Measurements from ENCODE around the gene SBK3.
"Not testable (repeated sequence)": the region's sequence is repeated elsewhere in the genome, so short reads cannot be mapped to it uniquely, and the experiment has no call there.

The SBK3 gene

DNA sequence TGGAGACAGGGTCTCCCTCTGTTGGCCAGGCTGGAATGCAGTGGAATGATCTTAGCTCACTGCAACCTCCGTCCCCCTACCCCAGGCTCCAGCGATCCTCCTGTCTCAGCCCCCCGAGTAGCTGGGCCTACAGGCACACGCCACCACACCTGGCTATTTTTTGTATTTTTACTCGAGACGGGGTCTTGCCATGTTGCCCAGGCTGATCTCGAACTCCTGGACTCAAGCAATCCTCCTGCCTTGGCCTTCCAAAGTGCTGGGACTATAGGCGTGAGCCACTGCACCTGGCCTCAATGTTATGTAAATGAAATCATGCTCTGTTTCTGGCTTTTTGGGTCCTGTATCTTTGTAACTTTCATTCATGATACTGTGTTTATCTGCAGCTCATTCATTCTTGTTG is 43.4 kb upstream of the SBK3 start:
- TF ChIP-seq TOX (CRISPR knock-in tag; IDR thresholded peaks at IDR 0.05; ENCODE audit: borderline replicate concordance) (no peak), CSDC2 (CRISPR knock-in tag; IDR thresholded peaks at IDR 0.05) (no peak)
- TF ChIP-seq, protein P1, sequence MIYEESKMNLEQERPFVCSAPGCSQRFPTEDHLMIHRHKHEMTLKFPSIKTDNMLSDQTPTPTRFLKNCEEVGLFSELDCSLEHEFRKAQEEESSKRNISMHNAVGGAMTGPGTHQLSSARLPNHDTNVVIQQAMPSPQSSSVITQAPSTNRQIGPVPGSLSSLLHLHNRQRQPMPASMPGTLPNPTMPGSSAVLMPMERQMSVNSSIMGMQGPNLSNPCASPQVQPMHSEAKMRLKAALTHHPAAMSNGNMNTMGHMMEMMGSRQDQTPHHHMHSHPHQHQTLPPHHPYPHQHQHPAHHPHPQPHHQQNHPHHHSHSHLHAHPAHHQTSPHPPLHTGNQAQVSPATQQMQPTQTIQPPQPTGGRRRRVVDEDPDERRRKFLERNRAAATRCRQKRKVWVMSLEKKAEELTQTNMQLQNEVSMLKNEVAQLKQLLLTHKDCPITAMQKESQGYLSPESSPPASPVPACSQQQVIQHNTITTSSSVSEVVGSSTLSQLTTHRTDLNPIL (CRISPR knock-in tag; IDR thresholded peaks at IDR 0.05; ENCODE audit: low read depth): no peak
- ATAC-seq: no peak

DNA sequence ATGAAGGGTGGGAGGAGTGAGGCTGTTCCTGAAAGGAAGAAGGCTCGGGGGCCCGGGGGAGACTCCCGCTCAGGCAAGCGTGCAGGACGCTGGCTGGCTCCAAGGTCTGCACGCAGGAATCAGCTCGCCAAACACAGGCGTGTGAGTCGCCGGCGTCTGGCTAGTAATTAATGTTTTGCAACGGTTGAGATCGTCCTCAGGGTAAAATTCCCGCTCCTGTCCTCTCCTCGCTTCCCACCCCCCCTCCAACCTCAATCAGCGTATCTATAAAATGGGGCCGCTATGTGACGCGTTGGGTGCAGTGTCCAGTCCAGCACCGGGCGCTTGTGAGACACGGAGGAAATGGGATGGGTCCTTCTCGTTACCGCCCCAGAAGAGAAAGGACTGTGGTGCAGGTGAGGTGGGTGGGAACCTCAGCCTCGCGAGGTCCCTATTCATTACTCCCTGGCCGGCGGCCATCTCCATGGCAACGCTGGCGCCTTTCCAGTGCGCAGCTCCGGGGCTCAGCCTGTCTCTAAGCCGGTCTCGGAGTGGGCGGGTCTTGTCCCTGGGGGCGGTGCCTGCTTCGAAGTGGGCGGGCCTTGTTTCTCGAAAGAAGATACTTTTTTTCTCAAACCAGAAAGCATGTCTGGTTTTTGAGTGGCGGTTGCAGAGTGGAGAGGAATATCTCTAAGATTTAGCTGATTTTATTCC is 41.8 kb upstream of the SBK3 start:
- ATAC-seq: peak; percentile 87
- no peak for TF ChIP-seq ARNTL (CRISPR knock-in tag; IDR thresholded peaks at IDR 0.05; ENCODE audit: borderline replicate concordance, low read depth)
- TF ChIP-seq, protein P2, sequence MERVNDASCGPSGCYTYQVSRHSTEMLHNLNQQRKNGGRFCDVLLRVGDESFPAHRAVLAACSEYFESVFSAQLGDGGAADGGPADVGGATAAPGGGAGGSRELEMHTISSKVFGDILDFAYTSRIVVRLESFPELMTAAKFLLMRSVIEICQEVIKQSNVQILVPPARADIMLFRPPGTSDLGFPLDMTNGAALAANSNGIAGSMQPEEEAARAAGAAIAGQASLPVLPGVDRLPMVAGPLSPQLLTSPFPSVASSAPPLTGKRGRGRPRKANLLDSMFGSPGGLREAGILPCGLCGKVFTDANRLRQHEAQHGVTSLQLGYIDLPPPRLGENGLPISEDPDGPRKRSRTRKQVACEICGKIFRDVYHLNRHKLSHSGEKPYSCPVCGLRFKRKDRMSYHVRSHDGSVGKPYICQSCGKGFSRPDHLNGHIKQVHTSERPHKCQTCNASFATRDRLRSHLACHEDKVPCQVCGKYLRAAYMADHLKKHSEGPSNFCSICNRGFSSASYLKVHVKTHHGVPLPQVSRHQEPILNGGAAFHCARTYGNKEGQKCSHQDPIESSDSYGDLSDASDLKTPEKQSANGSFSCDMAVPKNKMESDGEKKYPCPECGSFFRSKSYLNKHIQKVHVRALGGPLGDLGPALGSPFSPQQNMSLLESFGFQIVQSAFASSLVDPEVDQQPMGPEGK (CRISPR knock-in tag; IDR thresholded peaks at IDR 0.05; ENCODE audit: borderline replicate concordance): no peak

DNA sequence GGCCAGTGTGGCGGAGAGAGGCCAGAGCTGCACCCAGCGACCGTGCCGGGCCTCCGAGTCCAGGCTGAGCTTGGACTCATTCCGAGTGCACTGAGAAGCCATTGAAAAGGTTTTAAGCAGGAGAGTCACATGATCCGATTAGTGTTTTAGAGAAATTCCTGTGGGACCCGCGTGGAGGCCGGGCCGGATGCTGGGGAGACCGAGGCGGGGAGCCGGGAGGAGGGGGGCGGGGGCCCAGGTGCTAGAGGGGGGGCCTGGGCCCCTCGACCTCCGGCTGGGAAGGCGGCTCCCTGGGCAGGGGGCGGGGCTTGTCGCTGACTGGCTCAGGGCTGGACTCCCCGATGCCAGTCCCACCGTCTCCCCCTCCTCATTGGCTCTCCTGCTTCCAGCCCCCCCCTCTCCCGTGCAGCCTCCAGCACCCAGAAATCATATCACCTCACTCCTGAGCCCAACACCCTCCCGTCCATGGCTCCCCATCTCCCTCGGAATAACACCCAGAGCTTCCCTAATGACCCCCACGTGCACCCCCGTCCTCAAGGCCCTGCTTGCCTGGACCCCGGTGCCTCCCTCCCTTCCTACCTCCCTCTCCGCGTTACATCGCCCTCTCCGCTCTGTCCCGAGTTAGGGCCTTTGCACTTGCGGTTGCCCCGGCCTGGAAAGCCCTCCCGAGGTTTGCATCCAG is 40.5 kb upstream of the SBK3 start:
- TF ChIP-seq ARNTL (CRISPR knock-in tag; IDR thresholded peaks at IDR 0.05; ENCODE audit: borderline replicate concordance, low read depth) (no peak), PPARA (CRISPR knock-in tag; IDR thresholded peaks at IDR 0.05; ENCODE audit: borderline replicate concordance) (no peak)
- TF ChIP-seq, protein P1 (CRISPR knock-in tag; IDR thresholded peaks at IDR 0.05; ENCODE audit: low read depth): no peak
- ATAC-seq: peak; percentile 87

DNA sequence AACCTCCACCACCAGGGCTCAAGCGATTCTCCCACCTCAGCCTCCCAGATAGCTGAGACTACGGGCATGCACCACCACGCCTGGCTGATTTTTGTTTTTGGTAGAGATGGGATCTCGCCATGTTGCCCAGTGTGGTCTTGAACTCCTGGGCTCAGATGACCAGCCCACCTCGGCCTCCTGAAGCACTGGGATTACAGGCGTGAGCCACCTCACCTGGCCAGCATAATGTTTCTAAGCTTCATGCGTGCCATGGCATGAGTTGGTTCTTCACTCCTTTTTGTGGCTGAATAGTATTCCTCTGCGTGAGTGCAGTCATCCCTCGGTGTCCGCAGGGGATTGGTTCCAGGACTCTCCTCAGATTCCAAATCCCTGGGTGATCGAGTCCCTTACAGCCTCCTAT is 39.5 kb upstream of the SBK3 start:
- TF ChIP-seq, protein P1 (CRISPR knock-in tag; IDR thresholded peaks at IDR 0.05; ENCODE audit: low read depth): no peak
- TF ChIP-seq, protein P3, sequence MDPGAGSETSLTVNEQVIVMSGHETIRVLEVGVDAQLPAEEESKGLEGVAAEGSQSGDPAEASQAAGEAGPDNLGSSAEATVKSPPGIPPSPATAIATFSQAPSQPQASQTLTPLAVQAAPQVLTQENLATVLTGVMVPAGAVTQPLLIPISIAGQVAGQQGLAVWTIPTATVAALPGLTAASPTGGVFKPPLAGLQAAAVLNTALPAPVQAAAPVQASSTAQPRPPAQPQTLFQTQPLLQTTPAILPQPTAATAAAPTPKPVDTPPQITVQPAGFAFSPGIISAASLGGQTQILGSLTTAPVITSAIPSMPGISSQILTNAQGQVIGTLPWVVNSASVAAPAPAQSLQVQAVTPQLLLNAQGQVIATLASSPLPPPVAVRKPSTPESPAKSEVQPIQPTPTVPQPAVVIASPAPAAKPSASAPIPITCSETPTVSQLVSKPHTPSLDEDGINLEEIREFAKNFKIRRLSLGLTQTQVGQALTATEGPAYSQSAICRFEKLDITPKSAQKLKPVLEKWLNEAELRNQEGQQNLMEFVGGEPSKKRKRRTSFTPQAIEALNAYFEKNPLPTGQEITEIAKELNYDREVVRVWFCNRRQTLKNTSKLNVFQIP (CRISPR knock-in tag; IDR thresholded peaks at IDR 0.05; ENCODE audit: borderline replicate concordance, low read depth): no peak
- TF ChIP-seq, protein P2 (CRISPR knock-in tag; IDR thresholded peaks at IDR 0.05; ENCODE audit: borderline replicate concordance): no peak
- TF ChIP-seq ZNF565 (CRISPR knock-in tag; conservative IDR thresholded peaks at IDR 0.05; ENCODE audit: low read depth) (no peak), GLIS3 (CRISPR knock-in tag; IDR thresholded peaks at IDR 0.05) (no peak), ESRRG (CRISPR knock-in tag; IDR thresholded peaks at IDR 0.05) (no peak), ARNTL (CRISPR knock-in tag; IDR thresholded peaks at IDR 0.05; ENCODE audit: borderline replicate concordance, low read depth) (no peak), PPARA (CRISPR knock-in tag; IDR thresholded peaks at IDR 0.05; ENCODE audit: borderline replicate concordance) (no peak)
- no peak for ATAC-seq

DNA sequence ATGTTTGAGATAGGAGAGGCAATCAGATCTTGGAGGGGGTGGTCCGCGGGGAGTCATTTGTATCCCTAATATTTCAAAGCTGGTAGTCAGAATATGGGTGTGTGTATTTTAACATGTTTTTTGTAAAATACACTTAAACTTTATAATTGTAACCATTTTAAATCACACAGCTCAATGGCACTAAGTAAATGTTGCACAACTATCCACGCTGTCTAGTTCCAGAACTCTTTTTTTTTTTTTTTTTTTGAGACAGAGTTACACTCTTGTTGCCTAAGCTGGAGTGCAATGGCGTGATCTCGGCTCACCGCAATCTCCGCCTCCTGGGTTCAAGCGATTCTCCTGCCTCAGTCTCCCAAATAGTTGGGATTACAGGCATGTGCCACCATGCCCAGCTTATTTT is 38.6 kb upstream of the SBK3 start:
- ATAC-seq: not testable (repeated sequence)

DNA sequence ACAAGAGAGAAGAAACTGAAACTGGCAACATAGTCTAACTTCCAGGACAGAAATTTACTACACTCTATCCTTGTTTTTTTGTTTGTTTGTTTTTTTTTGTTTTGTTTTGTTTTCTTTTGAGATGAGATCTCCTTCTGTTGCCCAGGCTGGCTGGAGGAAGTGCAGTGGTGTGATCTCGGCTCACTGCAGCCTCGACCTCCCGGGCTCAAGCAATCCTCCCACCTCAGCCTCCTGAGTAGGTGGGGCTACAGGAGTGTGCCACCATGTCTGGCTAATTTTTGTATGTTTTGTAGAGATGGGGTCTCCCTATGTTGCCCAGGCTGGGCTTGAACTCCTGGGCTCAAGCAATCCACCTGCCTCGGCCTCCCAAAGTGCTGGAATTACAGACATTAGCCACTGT is 36.9 kb upstream of the SBK3 start:
- ATAC-seq: not testable (repeated sequence)

Data from SK-N-SH treated with all-trans-retinoic acid at 6 μM for 48 hours (cell line).